IMR-90 (cell line): Measurements from ENCODE around the gene SLC36A2. TPM values are rescaled to one million over a fixed set of nuclear protein-coding genes. Genes with fewer than 3 reads are reported as not detected.

Experiments
- ATAC-seq: fragments of 200-7000 bp; cut with Tn5 transposase; 2 replicates; pipeline ENCODE4 v1.9.1; 2020; ENCODE audit warnings: low read depth, mild to moderate bottlenecking, moderate library complexity
- BruUV-seq: library from RNA; stranded (reverse); fragments of 400-500 nt; replicated peaks from 2 replicates; lab custom pipeline; 2021; lab: Mats Ljungman, UMichigan
- CTCF ChIA-PET: fragments of 300-600 bp; formaldehyde crosslinking; extraction: SDS; loops from one replicate; lab custom pipeline; 2021; ENCODE audit warnings: antibody characterized with exemption; lab: Yijun Ruan, JAX
- POLR2A ChIA-PET: fragments of 300-600 bp; sonication (Branson Sonifier 250); formaldehyde crosslinking; loops from one replicate; lab custom pipeline; 2022; ENCODE audit warnings: antibody characterized with exemption; ENCODE audit not compliant: unreplicated experiment; lab: Charles Lee
- DNase-seq: peaks from one replicate; pipeline ENCODE4 v3.0.0; 2013
- H2AFZ ChIP-seq: replicated peaks from 2 replicates; pipeline ENCODE3; 2013; ENCODE audit warnings: low read length, mild to moderate bottlenecking; ENCODE audit not compliant: poor library complexity
- H2AK5ac ChIP-seq: 2 replicates; pipeline ENCODE4 v1.6.1; 2013; ENCODE audit warnings: low read depth, low read length, inconsistent platforms
- H2AK9ac ChIP-seq: replicated peaks from 2 replicates; pipeline ENCODE3; 2013; ENCODE audit warnings: mild to moderate bottlenecking, low read depth, low read length, moderate library complexity; ENCODE audit not compliant: poor library complexity
- H2BK120ac ChIP-seq: 2 replicates; pipeline ENCODE4 v1.6.1; 2013; ENCODE audit warnings: low read depth, low read length, inconsistent platforms
- H2BK15ac ChIP-seq: 3 replicates; pipeline ENCODE4 v1.6.1; 2013; ENCODE audit warnings: low read depth, low read length, inconsistent platforms
- H2BK20ac ChIP-seq: 2 replicates; pipeline ENCODE4 v1.6.1; 2013; ENCODE audit warnings: low read depth, mild to moderate bottlenecking, inconsistent platforms, low read length, moderate library complexity
- H2BK5ac ChIP-seq: 2 replicates; pipeline ENCODE4 v1.6.1; 2013; ENCODE audit warnings: mild to moderate bottlenecking, low read depth, low read length, inconsistent platforms; ENCODE audit not compliant: poor library complexity, severe bottlenecking
- H3K14ac ChIP-seq: replicated peaks from 2 replicates; pipeline ENCODE4 v1.6.1; 2013; ENCODE audit warnings: low read depth, low read length, inconsistent platforms
- H3K18ac ChIP-seq: 2 replicates; pipeline ENCODE4 v1.6.1; 2013; ENCODE audit warnings: low read depth, low read length, control low read depth
- H3K23ac ChIP-seq: 2 replicates; pipeline ENCODE4 v1.6.1; 2013; ENCODE audit warnings: low read depth, low read length, inconsistent platforms
- H3K27ac ChIP-seq: 2 replicates; pipeline ENCODE4 v1.5.1; 2013; ENCODE audit warnings: mild to moderate bottlenecking, control low read depth, low read length; ENCODE audit not compliant: insufficient read depth
- H3K27me3 ChIP-seq: 2 replicates; pipeline ENCODE4 v1.6.1; 2013; ENCODE audit warnings: low read length; ENCODE audit not compliant: control insufficient read depth, insufficient read depth
- H3K36me3 ChIP-seq: 2 replicates; pipeline ENCODE4 v1.6.1; 2013; ENCODE audit warnings: low read length, mixed read lengths; ENCODE audit not compliant: control insufficient read depth, insufficient read depth
- H3K4ac ChIP-seq: 2 replicates; pipeline ENCODE4 v1.6.1; 2013; ENCODE audit warnings: low read depth, low read length, inconsistent platforms
- H3K4me1 ChIP-seq: 2 replicates; pipeline ENCODE4 v1.6.1; 2013; ENCODE audit warnings: low read length, mixed read lengths; ENCODE audit not compliant: control insufficient read depth, insufficient read depth
- H3K4me2 ChIP-seq: 2 replicates; pipeline ENCODE4 v1.6.1; 2013; ENCODE audit warnings: low read depth, mild to moderate bottlenecking, control low read depth, low read length, moderate library complexity
- H3K4me3 ChIP-seq: 2 replicates; pipeline ENCODE4 v1.5.1; 2013; ENCODE audit warnings: low read depth, mild to moderate bottlenecking, control low read depth, low read length, moderate library complexity; ENCODE audit not compliant: insufficient read depth
- H3K56ac ChIP-seq: 2 replicates; pipeline ENCODE4 v1.6.1; 2013; ENCODE audit warnings: low read length, inconsistent platforms; ENCODE audit not compliant: insufficient read depth; ENCODE audit errors: extremely low read depth
- H3K79me1 ChIP-seq, 2 experiments: 2 replicates each; pipeline ENCODE4 v1.6.1; 2013; ENCODE audit warnings: low read length in 2 of 2, inconsistent platforms in 1 of 2, low read depth in 1 of 2
- H3K9ac ChIP-seq: 2 replicates; pipeline ENCODE4 v1.6.1; 2013; ENCODE audit warnings: low read depth, low read length, control low read depth
- H3K9me1 ChIP-seq: 2 replicates; pipeline ENCODE4 v1.6.1; 2013; ENCODE audit warnings: low read length, inconsistent platforms; ENCODE audit not compliant: insufficient read depth
- H3K9me3 ChIP-seq: 2 replicates; pipeline ENCODE4 v1.6.1; 2013; ENCODE audit warnings: low read length; ENCODE audit not compliant: control insufficient read depth, insufficient read depth
- H4K20me1 ChIP-seq: 2 replicates; pipeline ENCODE4 v1.6.1; 2013; ENCODE audit warnings: low read length, inconsistent platforms; ENCODE audit not compliant: insufficient read depth
- H4K5ac ChIP-seq: 2 replicates; pipeline ENCODE4 v1.6.1; 2013; ENCODE audit warnings: mild to moderate bottlenecking, low read depth, low read length, control low read depth
- H4K8ac ChIP-seq, 2 experiments: 2 replicates each; pipeline ENCODE4 v1.6.1; 2013; ENCODE audit warnings: low read depth in 2 of 2, low read length in 2 of 2, control low read depth in 1 of 2, inconsistent platforms in 1 of 2
- H4K91ac ChIP-seq: 2 replicates; pipeline ENCODE4 v1.6.1; 2013; ENCODE audit warnings: low read depth, low read length, inconsistent platforms; ENCODE audit not compliant: insufficient read depth
- RFX5 ChIP-seq: IDR thresholded peaks from 2 replicates; pipeline ENCODE4 v1.8.0; 2012; ENCODE audit warnings: low read depth, mild to moderate bottlenecking, low read length, moderate library complexity
- WGBS, 2 experiments: methylation state at CpG; one replicate each; pipeline versions ENCODE4 v1.1.5 to v1.1.7; 2013; ENCODE audit warnings: missing lambda C conversion rate in 2 of 2; ENCODE audit not compliant: insufficient read length in 1 of 2; ENCODE audit errors: extremely low coverage in 2 of 2; 5-methylcytosine and 5-hydroxymethylcytosine counted together
- dilution Hi-C: fragments of 300-500 bp; cut with HindIII; formaldehyde crosslinking; loops from one replicate; pipeline ENCODE4 v1.14.3; 2018; ENCODE audit warnings: low sequenced_read_pairs; ENCODE audit not compliant: unreplicated experiment
- in situ Hi-C: fragments of 300-500 bp; cut with MboI; formaldehyde crosslinking; loops from 3 replicates; pipeline ENCODE4 v1.14.3; 2019; ENCODE audit warnings: low sequenced_read_pairs, inconsistent platforms, mixed read lengths
- intact Hi-C: fragments of 100-400 bp; cut with micrococcal nuclease; formaldehyde crosslinking; loops from 2 replicates; pipeline ENCODE4 v1.10.0; 2022
- polyA plus RNA-seq, 3 experiments: library from polyadenylated mRNA; depleted of rRNA; stranded (reverse); fragments of >200 nt; gene quantifications; 2 replicates each; pipeline ENCODE4 v1.2.3, GENCODE V29; 2012; ENCODE audit warnings: low replicate concordance in 1 of 3
- total RNA-seq: library from RNA; depleted of rRNA; stranded (reverse); fragments of >200 nt; gene quantifications from 2 replicates; pipeline ENCODE4 v1.2.3, GENCODE V29; 2012
- TF ChIP-seq, protein P1 (sequence below): conservative IDR thresholded peaks from 2 replicates; pipeline ENCODE4 v1.5.1; 2012; ENCODE audit warnings: mild to moderate bottlenecking, low read depth, low read length, improper control_type of control experiment

Gene SLC36A2
- total and polyA plus RNA-seq, 2 of the 4 experiments (the other 2 are of a cell fraction) = not detected

DNA sequence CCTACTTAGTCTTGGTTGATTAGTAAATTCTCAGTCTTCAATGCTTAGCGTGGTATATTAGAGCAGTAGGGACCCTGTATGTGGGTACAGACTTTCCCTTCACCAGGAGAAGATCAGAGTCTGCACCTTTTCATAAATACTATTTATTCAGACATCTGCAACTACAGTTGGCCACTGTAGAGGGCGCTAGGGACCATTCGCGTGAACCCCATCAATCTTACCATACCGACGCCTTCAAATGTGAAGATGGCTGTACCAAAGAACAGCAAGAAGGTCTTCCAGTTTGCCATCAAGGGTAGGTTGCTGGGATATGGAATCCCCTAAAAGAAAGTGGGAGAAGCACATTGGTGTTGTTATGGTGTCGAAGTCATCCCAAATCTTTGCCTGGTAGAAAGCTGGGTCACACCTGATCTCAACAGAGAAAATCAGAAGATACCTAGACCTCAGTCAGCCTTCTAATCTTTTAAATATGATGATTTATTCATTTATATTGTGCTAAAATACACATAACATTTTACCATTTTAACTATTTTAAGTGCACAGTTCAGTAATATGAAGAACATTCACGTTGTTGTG is 62.9 kb downstream of the SLC36A2 start:
- Histone ChIP-seq H4K91ac (no peak overlapping the region), H3K4me1 (no peaks in the 10 kb centered on the region), H2AK9ac (no peak overlapping the region), H2AFZ (no peak overlapping the region), H3K18ac (no peak overlapping the region), H3K27ac (no peak overlapping the region), H2AK5ac (no peak overlapping the region), H3K9me1 (no peaks in the 10 kb centered on the region), H3K4me2 (no peak overlapping the region), H3K4me3 (no peak overlapping the region), H2BK120ac (no peak overlapping the region), H3K27me3 (no peaks in the 10 kb centered on the region; the same call in none of the 2 replicates), H2BK15ac (no peak overlapping the region), H3K56ac (no peak overlapping the region), H3K4ac (no peak overlapping the region), H3K23ac (no peak overlapping the region), H4K8ac (no peak overlapping the region), H3K9me3 (no peaks in the 10 kb centered on the region), H2BK5ac (no peak overlapping the region), H3K14ac (no peak overlapping the region), H3K9ac (no peak overlapping the region), H3K79me1 (no peaks in the 10 kb centered on the region), H3K36me3 (no peaks in the 10 kb centered on the region), H4K20me1 (no peaks in the 10 kb centered on the region), H2BK20ac (no peak overlapping the region), H4K5ac (no peak overlapping the region)
- POLR2A ChIA-PET = no interaction called here
- no CpG with 5 or more reads among the region's 8 CpGs for WGBS, 2 experiments
- no peak for ATAC-seq
- dilution Hi-C loops (no loop called here), in situ Hi-C loops (no loop called here), intact Hi-C loops (no loop called here)
- TF ChIP-seq, protein P1, sequence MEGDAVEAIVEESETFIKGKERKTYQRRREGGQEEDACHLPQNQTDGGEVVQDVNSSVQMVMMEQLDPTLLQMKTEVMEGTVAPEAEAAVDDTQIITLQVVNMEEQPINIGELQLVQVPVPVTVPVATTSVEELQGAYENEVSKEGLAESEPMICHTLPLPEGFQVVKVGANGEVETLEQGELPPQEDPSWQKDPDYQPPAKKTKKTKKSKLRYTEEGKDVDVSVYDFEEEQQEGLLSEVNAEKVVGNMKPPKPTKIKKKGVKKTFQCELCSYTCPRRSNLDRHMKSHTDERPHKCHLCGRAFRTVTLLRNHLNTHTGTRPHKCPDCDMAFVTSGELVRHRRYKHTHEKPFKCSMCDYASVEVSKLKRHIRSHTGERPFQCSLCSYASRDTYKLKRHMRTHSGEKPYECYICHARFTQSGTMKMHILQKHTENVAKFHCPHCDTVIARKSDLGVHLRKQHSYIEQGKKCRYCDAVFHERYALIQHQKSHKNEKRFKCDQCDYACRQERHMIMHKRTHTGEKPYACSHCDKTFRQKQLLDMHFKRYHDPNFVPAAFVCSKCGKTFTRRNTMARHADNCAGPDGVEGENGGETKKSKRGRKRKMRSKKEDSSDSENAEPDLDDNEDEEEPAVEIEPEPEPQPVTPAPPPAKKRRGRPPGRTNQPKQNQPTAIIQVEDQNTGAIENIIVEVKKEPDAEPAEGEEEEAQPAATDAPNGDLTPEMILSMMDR = 0 out of 2 replicates have a peak, but pooled peaks have one; percentile 7
- TF ChIP-seq RFX5 = no peak
- CTCF ChIA-PET = no interaction called here
- no TSS peak for BruUV-seq
- DNase-seq = no peak
